ENCODE measurements around the gene RSAD1.

- TF ChIP-seq, protein P1, sequence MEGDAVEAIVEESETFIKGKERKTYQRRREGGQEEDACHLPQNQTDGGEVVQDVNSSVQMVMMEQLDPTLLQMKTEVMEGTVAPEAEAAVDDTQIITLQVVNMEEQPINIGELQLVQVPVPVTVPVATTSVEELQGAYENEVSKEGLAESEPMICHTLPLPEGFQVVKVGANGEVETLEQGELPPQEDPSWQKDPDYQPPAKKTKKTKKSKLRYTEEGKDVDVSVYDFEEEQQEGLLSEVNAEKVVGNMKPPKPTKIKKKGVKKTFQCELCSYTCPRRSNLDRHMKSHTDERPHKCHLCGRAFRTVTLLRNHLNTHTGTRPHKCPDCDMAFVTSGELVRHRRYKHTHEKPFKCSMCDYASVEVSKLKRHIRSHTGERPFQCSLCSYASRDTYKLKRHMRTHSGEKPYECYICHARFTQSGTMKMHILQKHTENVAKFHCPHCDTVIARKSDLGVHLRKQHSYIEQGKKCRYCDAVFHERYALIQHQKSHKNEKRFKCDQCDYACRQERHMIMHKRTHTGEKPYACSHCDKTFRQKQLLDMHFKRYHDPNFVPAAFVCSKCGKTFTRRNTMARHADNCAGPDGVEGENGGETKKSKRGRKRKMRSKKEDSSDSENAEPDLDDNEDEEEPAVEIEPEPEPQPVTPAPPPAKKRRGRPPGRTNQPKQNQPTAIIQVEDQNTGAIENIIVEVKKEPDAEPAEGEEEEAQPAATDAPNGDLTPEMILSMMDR (IDR thresholded peaks at IDR 0.05): no peak
- no peak for TF ChIP-seq POLR2A (IDR thresholded peaks at IDR 0.05)
These were observed 4.6 kb downstream of the RSAD1 start for GRCh38 chr17:50483266-50483665.

Data from heart left ventricle (tissue), 13 donors.